HEK293 (cell line): ENCODE data around the gene RASSF8.
A peak's percentile ranks its signal among the peaks of the same experiment; 100 is the strongest.

Experiments used
- CTCF ChIA-PET: fragments of 350-600 bp; formaldehyde crosslinking; extraction: SDS; loops from one replicate; lab custom pipeline; 2021; ENCODE audit warnings: antibody characterized with exemption; lab: Yijun Ruan, JAX
- POLR2A ChIA-PET: fragments of 300-600 bp; formaldehyde crosslinking; extraction: SDS; loops from one replicate; lab custom pipeline; 2020; ENCODE audit warnings: antibody characterized with exemption, inconsistent platforms; lab: Yijun Ruan, JAX
- H3K27ac ChIP-seq: fragments of 200-500 bp; sonication (Bioruptor generic); 2 replicates; pipeline ENCODE4 v1.5.1; 2014; ENCODE audit warnings: low read depth, low read length, control low read depth, inconsistent platforms; ENCODE audit errors: extremely low read depth
- H3K36me3 ChIP-seq, 2 experiments: fragments of 200-500 bp in 1 of 2; sonication (Bioruptor generic) in 1 of 2; 1 replicate in 1 of 2; 2 replicates in 1 of 2; pipeline ENCODE4 v1.5.1; 2014 to 2017; ENCODE audit warnings: inconsistent platforms in 2 of 2, low read length in 2 of 2; ENCODE audit not compliant: control insufficient read depth in 2 of 2, insufficient read depth in 1 of 2
- H3K4me1 ChIP-seq: fragments of 200-500 bp; sonication (Bioruptor generic); 2 replicates; pipeline ENCODE4 v1.5.1; 2014; ENCODE audit warnings: mild to moderate bottlenecking, low read length, inconsistent platforms; ENCODE audit not compliant: control insufficient read depth, insufficient read depth
- H3K4me3 ChIP-seq: 2 replicates; pipeline ENCODE4 v1.5.1; 2011; ENCODE audit warnings: low read depth, mild to moderate bottlenecking, control low read depth, low read length, moderate library complexity
- H3K9me3 ChIP-seq: fragments of 200-500 bp; sonication (Bioruptor generic); 2 replicates; pipeline ENCODE4 v1.5.1; 2014; ENCODE audit warnings: low read depth, low read length, inconsistent platforms; ENCODE audit not compliant: control insufficient read depth, insufficient read depth
- EGR2 ChIP-seq: fragments of 450-650 bp; formaldehyde crosslinking; IDR thresholded peaks from 2 replicates; pipeline ENCODE4 v1.5.1; 2016; ENCODE audit warnings: low read depth, missing biosample characterization, missing genetic modification characterization
- HOXA7 ChIP-seq: sonication (generic); formaldehyde crosslinking; IDR thresholded peaks from 2 replicates; pipeline ENCODE4 v1.8.1; 2022; ENCODE audit warnings: missing genetic modification reagents, borderline replicate concordance
- PRDM10 ChIP-seq: fragments of 450-650 bp; formaldehyde crosslinking; IDR thresholded peaks from 2 replicates; pipeline ENCODE4 v1.5.1; 2016; ENCODE audit warnings: missing biosample characterization, missing genetic modification characterization
- PRDM6 ChIP-seq: fragments of 450-650 bp; formaldehyde crosslinking; IDR thresholded peaks from 2 replicates; pipeline ENCODE4 v1.5.1; 2017; ENCODE audit warnings: missing biosample characterization, missing genetic modification characterization
- SCRT2 ChIP-seq: fragments of 450-650 bp; formaldehyde crosslinking; IDR thresholded peaks from 2 replicates; pipeline ENCODE4 v1.5.1; 2016; ENCODE audit warnings: missing biosample characterization, missing genetic modification characterization
- ZBTB26 ChIP-seq: fragments of 450-650 bp; formaldehyde crosslinking; optimal IDR thresholded peaks from 2 replicates; pipeline ENCODE3; 2016; ENCODE audit warnings: missing biosample characterization, mild to moderate bottlenecking, missing genetic modification characterization
- ZBTB6 ChIP-seq: fragments of 450-650 bp; formaldehyde crosslinking; IDR thresholded peaks from 2 replicates; pipeline ENCODE4 v1.5.1; 2017; ENCODE audit warnings: missing biosample characterization, missing genetic modification characterization
- ZBTB7A ChIP-seq: fragments of 450-650 bp; formaldehyde crosslinking; IDR thresholded peaks from 2 replicates; pipeline ENCODE4 v1.5.1; 2016; ENCODE audit warnings: low read depth, missing biosample characterization, missing genetic modification characterization
- ZFP41 ChIP-seq: fragments of 450-650 bp; formaldehyde crosslinking; IDR thresholded peaks from 2 replicates; pipeline ENCODE4 v1.5.1; 2016; ENCODE audit warnings: missing biosample characterization, missing genetic modification characterization, borderline replicate concordance
- ZNF114 ChIP-seq: fragments of 450-650 bp; formaldehyde crosslinking; IDR thresholded peaks from 2 replicates; pipeline ENCODE4 v1.5.0; 2017; ENCODE audit warnings: missing biosample characterization, missing genetic modification characterization
- ZNF121 ChIP-seq: fragments of 450-650 bp; formaldehyde crosslinking; IDR thresholded peaks from 2 replicates; pipeline ENCODE4 v1.5.1; 2016; ENCODE audit warnings: missing biosample characterization, missing genetic modification characterization
- ZNF155 ChIP-seq: fragments of 450-650 bp; formaldehyde crosslinking; IDR thresholded peaks from 2 replicates; pipeline ENCODE4 v1.5.1; 2016; ENCODE audit warnings: missing biosample characterization, missing genetic modification characterization
- ZNF157 ChIP-seq: fragments of 450-650 bp; formaldehyde crosslinking; IDR thresholded peaks from 2 replicates; pipeline ENCODE4 v1.5.1; 2016; ENCODE audit warnings: missing biosample characterization, missing genetic modification characterization
- ZNF416 ChIP-seq: fragments of 450-650 bp; formaldehyde crosslinking; IDR thresholded peaks from 2 replicates; pipeline ENCODE4 v1.5.1; 2016; ENCODE audit warnings: missing biosample characterization, missing genetic modification characterization
- ZNF510 ChIP-seq: fragments of 450-650 bp; formaldehyde crosslinking; IDR thresholded peaks from 2 replicates; pipeline ENCODE4 v1.5.1; 2018; ENCODE audit warnings: mild to moderate bottlenecking, missing genetic modification characterization, missing biosample characterization; ENCODE audit not compliant: insufficient replicate concordance
- ZNF555 ChIP-seq: fragments of 450-650 bp; formaldehyde crosslinking; conservative IDR thresholded peaks from 2 replicates; pipeline ENCODE4 v1.5.1; 2017; ENCODE audit warnings: missing biosample characterization, mild to moderate bottlenecking, missing genetic modification characterization, inconsistent platforms
- ZNF585B ChIP-seq: fragments of 450-650 bp; formaldehyde crosslinking; IDR thresholded peaks from 2 replicates; pipeline ENCODE4 v1.5.1; 2016; ENCODE audit warnings: missing biosample characterization, missing genetic modification characterization
- ZNF677 ChIP-seq: fragments of 450-650 bp; IDR thresholded peaks from 2 replicates; pipeline ENCODE4 v1.5.0; 2018; ENCODE audit warnings: missing biosample characterization, mild to moderate bottlenecking, missing genetic modification characterization, moderate library complexity
- ZNF707 ChIP-seq: fragments of 450-650 bp; formaldehyde crosslinking; IDR thresholded peaks from 2 replicates; pipeline ENCODE4 v1.5.1; 2016; ENCODE audit warnings: missing biosample characterization, missing genetic modification characterization
- ZNF830 ChIP-seq: fragments of 450-650 bp; IDR thresholded peaks from 2 replicates; pipeline ENCODE4 v1.5.0; 2018; ENCODE audit warnings: missing biosample characterization, missing genetic modification characterization, low read depth, mild to moderate bottlenecking, moderate library complexity
- ZNF837 ChIP-seq: fragments of 450-650 bp; formaldehyde crosslinking; IDR thresholded peaks from 2 replicates; pipeline ENCODE4 v1.5.1; 2016; ENCODE audit warnings: missing biosample characterization, missing genetic modification characterization
- ZNF843 ChIP-seq: fragments of 450-650 bp; formaldehyde crosslinking; IDR thresholded peaks from 2 replicates; pipeline ENCODE4 v1.5.1; 2016; ENCODE audit warnings: missing biosample characterization, missing genetic modification characterization

Gene RASSF8

GRCh38 chr12:25970082-25970481 is 11.6 kb downstream of the RASSF8 start:
- TF ChIP-seq ZNF837 (tag by site-specific recombination) (no peak), EGR2 (peak; percentile 14; the same call in 1 of the 2 replicates)
- Histone ChIP-seq H3K9me3 (no peaks in the 10 kb centered on the region), H3K4me1 (peaks cover 3% of the 10 kb centered on the region; the same call in 1 of the 2 replicates), H3K36me3 (no peaks in the 10 kb centered on the region; a peak in 1 of 3 replicates), H3K27ac (no peak overlapping the region), H3K4me3 (no peak overlapping the region)
- CTCF ChIA-PET = no interaction called here
- POLR2A ChIA-PET = no interaction called here

- CTCF ChIA-PET = interaction anchor here (0.5 to 0.9 kb wide), 5 partner anchors 13 to 643 kb away, joined by 3 to 4 read pairs (median 3); partner anchors contain the start of gene RASSF8
- H3K27ac ChIP-seq = no peak overlapping the region
- H3K9me3 ChIP-seq = no peaks in the 10 kb centered on the region
- H3K4me3 ChIP-seq = no peak overlapping the region
- POLR2A ChIA-PET = no interaction called here
- H3K4me1 ChIP-seq = peaks cover 3% of the 10 kb centered on the region
- no peaks in the 10 kb centered on the region for H3K36me3 ChIP-seq
- TF ChIP-seq ZNF416 (tag by site-specific recombination) (no peak), ZBTB7A (tag by site-specific recombination) (no peak), ZNF830 (tag by site-specific recombination) (no peak), ZNF585B (tag by site-specific recombination) (no peak), ZBTB26 (tag by site-specific recombination) (no peak), ZNF155 (tag by site-specific recombination) (no peak), PRDM10 (no peak), ZNF707 (tag by site-specific recombination) (no peak), ZNF555 (tag by site-specific recombination) (no peak), ZFP41 (tag by site-specific recombination) (no peak), HOXA7 (CRISPR knock-in tag) (no peak), ZNF677 (no peak), ZNF843 (tag by site-specific recombination) (no peak), ZBTB6 (tag by site-specific recombination) (no peak), ZNF157 (tag by site-specific recombination) (no peak), SCRT2 (tag by site-specific recombination) (no peak), ZNF510 (tag by site-specific recombination) (no peak), PRDM6 (tag by site-specific recombination) (no peak), ZNF121 (tag by site-specific recombination) (no peak), ZNF114 (tag by site-specific recombination) (no peak)
Measured at GRCh38 chr12:25970916-25971653, 12.6 kb downstream of the RASSF8 start.
